Muscle layer of duodenum (tissue), 2 donors: ENCODE data around the gene BCL10.
"Not testable (repeated sequence)": the region's sequence is repeated elsewhere in the genome, so short reads cannot be mapped to it uniquely, and the experiment has no call there.

ENCODE experiments used
- H3K27ac ChIP-seq: one replicate; pipeline ENCODE4 v1.7.0; 2013; ENCODE audit warnings: mild to moderate bottlenecking, low read length
- H3K27me3 ChIP-seq: one replicate; pipeline ENCODE4 v1.7.0; 2013; ENCODE audit warnings: low read depth, mild to moderate bottlenecking, control low read depth, low read length
- H3K36me3 ChIP-seq, 2 donors: one replicate each; pipeline ENCODE4 v1.7.0; 2013; ENCODE audit warnings: low read length in 2 of 2, control low read depth in 1 of 2, mild to moderate bottlenecking in 1 of 2; ENCODE audit not compliant: insufficient read depth in 2 of 2, control insufficient read depth in 1 of 2
- H3K4me1 ChIP-seq, 2 donors: one replicate each; pipeline ENCODE4 v1.7.0; 2013; ENCODE audit warnings: low read length in 2 of 2, mild to moderate bottlenecking in 2 of 2, control low read depth in 1 of 2, moderate library complexity in 1 of 2; ENCODE audit not compliant: insufficient read depth in 2 of 2, control insufficient read depth in 1 of 2
- H3K4me3 ChIP-seq, 2 donors: one replicate each; pipeline ENCODE4 v1.7.0; 2013; ENCODE audit warnings: low read length in 2 of 2, low read depth in 1 of 2, mild to moderate bottlenecking in 1 of 2
- H3K9me3 ChIP-seq, 2 donors: one replicate each; pipeline ENCODE4 v1.7.0; 2013; ENCODE audit warnings: low read length in 2 of 2, control low read depth in 1 of 2, mild to moderate bottlenecking in 1 of 2; ENCODE audit not compliant: control insufficient read depth in 1 of 2
- donor health status: healthy.

Gene BCL10

DNA sequence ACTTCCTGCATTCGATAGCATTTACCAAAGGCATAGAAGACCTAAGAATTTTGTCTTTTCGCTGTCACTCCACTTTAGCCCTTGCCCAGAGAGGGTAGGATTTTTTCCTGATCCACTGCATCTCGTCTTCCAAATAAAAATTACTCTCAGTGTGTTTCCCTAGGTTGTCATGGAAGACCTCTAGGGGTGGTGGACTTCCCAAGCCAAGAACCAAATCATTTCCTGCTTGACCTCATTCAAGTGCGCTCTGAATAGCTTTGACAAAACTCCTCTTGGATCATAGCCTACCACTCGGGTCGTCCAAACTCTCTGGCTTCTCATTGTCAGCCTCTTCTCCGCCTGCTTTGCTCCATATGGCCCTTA lies 16.5 kb downstream of the BCL10 start:
- Histone ChIP-seq H3K27me3 (no peaks in the 10 kb centered on the region), H3K27ac (peak overlapping the region; percentile 76), H3K4me3 (peak overlapping the region; percentile 78 to 83), H3K36me3 (peaks cover 15% of the 10 kb centered on the region in 2 donors), H3K4me1 (peaks cover 9 to 32% of the 10 kb centered on the region in 2 donors), H3K9me3 (no peaks in the 10 kb centered on the region)

DNA sequence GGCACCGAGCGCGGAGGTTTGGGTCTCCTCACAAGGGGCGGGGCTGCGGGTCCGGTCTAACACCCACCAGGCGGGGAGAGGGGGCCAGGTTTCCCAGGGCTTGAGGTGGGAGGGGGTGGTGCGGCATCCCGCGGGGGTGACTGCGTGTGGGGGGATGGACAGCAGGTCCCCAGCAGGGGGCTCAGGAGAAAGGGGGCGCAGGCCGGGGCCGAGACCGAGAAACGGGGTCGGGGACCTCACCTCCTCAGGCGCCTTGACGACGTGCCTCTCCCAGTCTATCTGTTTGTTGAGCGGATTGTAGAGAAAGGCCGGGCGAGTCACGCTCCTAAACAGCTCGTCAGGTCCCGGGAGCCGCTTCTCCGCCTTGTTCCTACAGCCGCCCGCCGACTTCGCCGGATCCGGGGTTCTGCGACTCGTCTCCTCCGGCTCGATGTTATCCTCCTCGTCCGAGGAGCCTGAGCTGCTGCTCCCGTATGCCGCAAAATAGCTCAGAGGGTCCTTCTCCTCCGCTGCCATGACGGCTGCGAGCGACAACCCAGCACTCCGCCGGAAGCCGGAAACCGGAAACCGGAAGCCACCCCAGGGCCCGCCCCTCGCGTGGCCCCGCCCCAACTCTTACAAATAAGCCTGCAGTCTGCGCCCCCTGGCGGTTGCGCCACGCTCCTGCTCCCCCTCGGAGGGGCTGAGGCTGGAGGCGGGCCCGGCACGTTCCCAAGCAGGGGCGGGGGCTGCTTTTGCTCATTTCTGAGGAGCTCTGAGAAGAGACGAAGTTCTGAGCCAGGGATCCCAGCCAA lies 17.1 kb downstream of the BCL10 start, which contains the start of gene C1orf52:
Gene C1orf52, minus strand, starts transcription at position 545 of the 794 bp plus-strand sequence. Its CDS starts 29 bp downstream, at position 516.
- no peaks in the 10 kb centered on the region for H3K9me3 ChIP-seq
- H3K36me3 ChIP-seq: peaks cover 11 to 15% of the 10 kb centered on the region in 2 donors
- H3K27ac ChIP-seq: peak within 1 kb of the TSS; percentile 87
- no peaks in the 10 kb centered on the region for H3K27me3 ChIP-seq
- H3K4me1 ChIP-seq: peaks cover 9 to 37% of the 10 kb centered on the region in 2 donors
- peak within 1 kb of the TSS; percentile 78 to 83 for H3K4me3 ChIP-seq

DNA sequence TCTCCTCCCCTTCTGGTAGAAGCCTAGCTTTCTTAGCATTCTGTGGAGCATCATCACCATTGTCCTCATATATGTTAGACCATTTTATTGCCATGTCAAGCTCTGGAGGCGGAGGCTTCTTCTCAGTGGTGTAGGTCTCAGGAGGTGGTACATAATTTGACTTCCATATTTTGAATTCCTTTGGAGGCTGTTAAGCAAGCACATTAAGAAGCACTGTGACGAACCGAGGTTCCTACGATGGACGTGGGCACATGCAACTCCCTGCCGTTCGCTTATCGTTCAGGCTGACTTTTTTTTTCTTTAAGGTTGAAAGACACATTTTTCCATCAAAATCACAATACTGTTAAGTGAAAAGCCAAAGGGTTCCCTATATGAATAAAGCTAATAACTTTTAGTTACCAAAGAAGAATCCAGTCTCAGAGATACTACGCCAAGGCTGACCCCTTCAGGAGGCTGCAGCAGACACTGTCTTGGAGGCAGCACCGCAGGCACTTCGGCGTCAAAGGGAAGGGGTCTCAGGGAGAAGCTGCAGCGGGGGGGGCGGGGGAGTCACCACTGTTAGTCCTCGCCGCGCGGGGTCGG lies 17.8 kb downstream of the BCL10 start:
- Histone ChIP-seq H3K9me3 (no peaks in the 10 kb centered on the region), H3K27ac (peak overlapping the region; percentile 61), H3K4me1 (peaks cover 9 to 42% of the 10 kb centered on the region in 2 donors), H3K27me3 (no peaks in the 10 kb centered on the region), H3K4me3 (peak overlapping the region; percentile 78 to 83), H3K36me3 (peaks cover 10 to 12% of the 10 kb centered on the region in 2 donors)

DNA sequence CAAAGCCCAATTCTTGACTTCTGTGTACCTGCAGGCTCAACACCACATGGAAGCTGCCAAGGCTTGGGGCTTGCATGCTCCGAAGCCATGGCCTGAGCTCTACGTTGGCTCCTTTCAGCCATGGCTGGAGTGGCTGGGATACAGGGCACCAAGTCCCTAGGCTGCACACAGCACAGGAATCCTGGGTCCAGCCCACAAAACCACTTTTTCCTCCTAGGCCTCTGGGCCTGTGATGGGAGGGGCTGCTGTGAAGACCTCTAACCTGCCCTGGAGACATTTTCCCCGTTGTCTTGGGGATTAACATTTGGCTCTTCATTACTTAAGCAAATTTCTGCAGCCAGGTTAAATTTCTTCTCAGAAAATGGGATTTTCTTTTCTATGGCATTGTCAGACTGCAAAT lies 27.4 kb downstream of the BCL10 start:
- H3K4me3 ChIP-seq, H3K27me3 ChIP-seq, H3K36me3 ChIP-seq, H3K9me3 ChIP-seq, H3K27ac ChIP-seq: not testable (repeated sequence)
- peaks cover 0 to 22% of the 10 kb centered on the region in 2 donors for H3K4me1 ChIP-seq

DNA sequence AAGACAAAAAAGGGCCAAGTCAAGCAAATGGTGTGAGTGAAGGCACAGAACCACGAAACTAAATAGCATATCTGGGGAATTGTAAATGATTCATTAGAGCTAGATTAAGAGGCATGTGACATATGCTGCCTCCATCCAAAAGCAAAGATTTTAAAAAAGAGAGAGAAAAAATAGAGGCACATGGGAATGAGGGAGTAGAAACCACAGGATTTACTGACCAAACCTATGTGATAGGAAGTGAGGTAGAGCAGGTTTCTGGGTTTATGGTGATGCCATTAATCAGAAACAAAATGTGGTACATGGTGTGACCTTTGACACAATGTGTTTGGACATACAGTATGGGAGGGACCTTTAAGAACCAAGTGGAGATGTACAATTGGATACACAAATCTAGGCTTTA lies 30.5 kb downstream of the BCL10 start:
- Histone ChIP-seq H3K36me3 (no peaks in the 10 kb centered on the region), H3K4me1 (peaks cover 0 to 16% of the 10 kb centered on the region in 2 donors), H3K9me3 (no peaks in the 10 kb centered on the region), H3K27me3 (no peaks in the 10 kb centered on the region), H3K4me3 (no peak overlapping the region), H3K27ac (no peak overlapping the region)

DNA sequence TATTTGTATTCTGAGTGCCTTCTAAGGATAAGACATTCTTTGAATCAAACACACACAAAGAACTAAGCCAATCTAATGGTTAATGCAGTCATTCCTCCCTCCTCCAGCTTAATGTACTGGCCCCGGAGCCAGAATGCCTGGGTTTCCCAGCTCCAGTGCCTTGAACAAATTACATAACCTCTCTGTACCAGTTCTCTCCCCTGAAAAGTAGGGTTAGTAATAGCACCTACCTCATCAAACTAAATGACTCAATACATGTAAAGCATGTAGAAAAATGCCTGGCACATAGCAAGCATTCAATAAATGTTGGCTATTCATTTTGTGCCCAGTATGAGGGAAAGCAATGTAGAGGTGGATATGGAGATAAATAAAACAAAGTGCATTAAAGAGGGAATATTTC lies 31.0 kb downstream of the BCL10 start:
- Histone ChIP-seq H3K4me1 (peaks cover 0 to 16% of the 10 kb centered on the region in 2 donors), H3K27me3 (no peaks in the 10 kb centered on the region), H3K27ac (no peak overlapping the region), H3K4me3 (no peak overlapping the region), H3K9me3 (no peaks in the 10 kb centered on the region), H3K36me3 (no peaks in the 10 kb centered on the region)

DNA sequence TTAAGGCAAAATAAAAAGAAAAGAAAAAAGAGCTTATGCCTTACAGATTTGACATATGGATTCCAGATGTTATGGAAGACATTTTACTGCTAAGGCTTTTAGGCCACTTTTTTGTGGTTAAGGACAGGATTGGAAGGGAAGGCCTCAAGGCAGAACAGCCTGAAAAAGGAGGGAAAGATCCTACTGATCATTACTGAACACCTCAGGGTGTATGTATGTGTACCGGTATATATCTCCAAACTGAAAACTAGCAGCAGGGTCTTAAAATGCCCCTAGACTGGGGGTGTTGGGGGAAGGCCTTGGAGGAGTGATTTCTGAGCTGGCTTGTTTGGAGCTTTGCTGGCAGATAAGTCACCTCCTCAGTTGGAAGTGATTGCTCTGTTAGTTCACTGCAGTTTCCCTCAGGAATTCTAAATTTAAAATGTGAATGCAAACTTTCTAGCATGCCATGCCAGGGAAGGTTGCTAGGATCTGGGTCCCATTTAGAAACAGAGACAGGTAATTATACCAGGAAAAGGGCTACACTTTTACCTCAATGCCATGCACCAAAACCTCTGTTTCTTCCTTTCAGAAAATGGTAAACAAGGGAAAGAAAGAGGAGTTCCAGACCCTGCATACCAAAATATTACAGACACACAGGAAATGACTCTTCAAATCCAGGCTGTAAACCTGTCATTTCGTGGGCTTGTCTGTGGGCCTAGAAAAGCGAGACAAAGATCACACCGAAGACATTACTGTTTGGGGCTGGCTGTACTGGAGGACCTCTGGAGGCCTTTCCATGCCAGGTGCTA lies 32.0 kb downstream of the BCL10 start:
- H3K27me3 ChIP-seq: no peaks in the 10 kb centered on the region
- no peak overlapping the region for H3K27ac ChIP-seq
- no peak overlapping the region for H3K4me3 ChIP-seq
- H3K9me3 ChIP-seq: no peaks in the 10 kb centered on the region
- peaks cover 0 to 16% of the 10 kb centered on the region in 2 donors for H3K4me1 ChIP-seq
- no peaks in the 10 kb centered on the region for H3K36me3 ChIP-seq

DNA sequence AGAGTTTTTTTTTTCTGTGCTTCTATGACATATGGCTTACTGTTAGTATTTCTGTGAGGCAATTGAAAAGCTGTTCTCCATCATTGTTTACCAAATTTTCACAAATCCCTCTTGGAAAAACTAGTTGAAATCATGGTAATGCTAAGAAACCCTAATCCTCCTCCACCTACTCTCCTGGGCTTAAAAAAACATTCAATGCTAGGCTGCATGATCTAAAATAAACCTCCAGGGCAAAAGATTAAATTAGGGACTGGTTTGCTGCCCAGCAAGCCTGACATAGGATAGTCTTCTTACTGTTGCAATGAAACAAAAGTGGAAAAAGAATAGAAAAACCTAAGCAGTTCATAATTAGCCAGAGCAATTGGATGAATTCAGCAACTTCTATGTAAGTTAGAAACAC lies 33.1 kb downstream of the BCL10 start:
- Histone ChIP-seq H3K27ac (no peak overlapping the region), H3K27me3 (no peaks in the 10 kb centered on the region), H3K4me3 (no peak overlapping the region), H3K9me3 (no peaks in the 10 kb centered on the region), H3K36me3 (no peaks in the 10 kb centered on the region), H3K4me1 (peaks cover 0 to 16% of the 10 kb centered on the region in 2 donors)

DNA sequence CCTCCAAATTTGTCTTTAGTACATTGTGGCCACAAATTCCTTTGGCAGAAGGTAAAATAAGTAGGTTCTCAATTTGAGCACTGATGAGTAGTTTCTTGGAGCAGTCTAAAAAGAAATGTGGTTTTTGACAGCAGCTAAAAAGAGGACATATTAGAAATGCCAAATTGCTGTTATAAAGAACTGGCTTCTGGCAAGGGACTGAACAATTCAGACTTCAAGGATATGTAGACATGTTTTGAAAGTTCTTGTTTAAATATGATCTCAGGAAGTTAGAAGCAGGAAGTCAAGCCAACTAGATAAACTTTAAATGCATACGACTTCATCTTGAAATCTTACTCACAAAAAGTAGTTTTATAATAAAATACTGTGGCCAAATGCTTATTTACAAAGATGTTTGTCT lies 35.8 kb downstream of the BCL10 start:
- H3K27ac ChIP-seq: no peak overlapping the region
- H3K4me1 ChIP-seq: peaks cover 0 to 16% of the 10 kb centered on the region in 2 donors
- no peak overlapping the region for H3K4me3 ChIP-seq
- H3K36me3 ChIP-seq: no peaks in the 10 kb centered on the region
- H3K9me3 ChIP-seq: no peaks in the 10 kb centered on the region
- no peaks in the 10 kb centered on the region for H3K27me3 ChIP-seq

DNA sequence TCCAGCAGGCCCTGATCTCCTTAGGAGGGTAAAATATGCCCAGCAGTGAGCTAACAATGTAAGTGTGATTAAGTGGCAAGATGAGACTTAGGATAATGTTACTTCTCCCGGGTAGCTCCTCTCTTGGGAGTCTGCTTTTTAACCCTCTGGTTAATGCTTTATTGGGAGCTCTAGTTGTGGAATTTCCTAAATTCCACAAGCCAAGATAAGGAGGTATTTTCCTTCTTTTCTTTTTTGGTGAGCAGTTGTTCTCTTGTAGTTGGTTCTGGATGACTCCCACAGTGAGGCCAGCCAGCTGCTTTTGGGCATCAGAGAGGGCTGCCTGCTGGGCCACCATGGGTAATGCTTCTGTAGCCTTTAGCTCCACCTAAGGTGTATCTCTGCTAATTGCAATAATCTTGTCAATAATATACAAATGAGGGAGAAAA lies 36.2 kb downstream of the BCL10 start:
- no peak overlapping the region for H3K27ac ChIP-seq

DNA sequence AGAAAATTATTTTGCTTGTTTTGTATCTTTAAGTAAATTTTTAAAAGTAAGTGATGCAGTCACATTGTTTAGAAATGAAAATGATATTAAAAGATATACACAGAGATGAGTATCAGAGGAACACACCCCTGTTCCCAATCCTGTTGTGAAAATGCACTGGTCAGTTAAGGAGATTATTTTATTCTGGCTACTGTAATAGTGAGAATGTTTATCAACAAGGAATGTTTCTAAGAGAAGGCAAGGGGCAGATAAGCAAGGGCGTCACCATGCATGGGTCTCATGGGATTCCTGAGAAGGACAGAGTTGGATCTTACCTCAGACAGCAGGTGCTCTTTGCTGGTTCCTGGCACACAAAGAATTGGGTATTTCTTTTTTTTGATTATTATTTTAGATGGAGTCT lies 38.8 kb downstream of the BCL10 start:
- H3K9me3 ChIP-seq: no peaks in the 10 kb centered on the region
- H3K4me1 ChIP-seq: no peaks in the 10 kb centered on the region
- no peaks in the 10 kb centered on the region for H3K27me3 ChIP-seq
- H3K36me3 ChIP-seq: no peaks in the 10 kb centered on the region
- H3K27ac ChIP-seq: no peak overlapping the region
- no peak overlapping the region for H3K4me3 ChIP-seq

More for the DNA sequence above, 36.2 kb downstream of the BCL10 start:
- Histone ChIP-seq H3K4me1 (peaks cover 0 to 16% of the 10 kb centered on the region in 2 donors), H3K9me3 (no peaks in the 10 kb centered on the region), H3K36me3 (no peaks in the 10 kb centered on the region), H3K27me3 (no peaks in the 10 kb centered on the region), H3K4me3 (no peak overlapping the region)
